Measurements from ENCODE around the gene LRRC47. TPM values are rescaled to one million over a fixed set of nuclear protein-coding genes. Genes with fewer than 3 reads are reported as not detected.
A peak's percentile ranks its signal among the peaks of the same experiment; 100 is the strongest.

The LRRC47 gene
- total and polyA plus RNA-seq, 2 of the 13 experiments (the other 11 are each of a cell fraction or from before 2014, with no cell fraction given) = 18.3 to 52.5 TPM

GRCh38 chr1:3772027-3772714 is 24.1 kb downstream of the LRRC47 start (continued):
- TF ChIP-seq ZBTB49 (CRISPR knock-in tag; IDR thresholded peaks at IDR 0.05; ENCODE audit: borderline replicate concordance) (no peak), WIZ (CRISPR knock-in tag; IDR thresholded peaks at IDR 0.05) (no peak), TRIM22 (IDR thresholded peaks at IDR 0.05) (no peak), ADNP (CRISPR knock-in tag; IDR thresholded peaks at IDR 0.05) (no peak), ZNF580 (CRISPR knock-in tag; IDR thresholded peaks at IDR 0.05; ENCODE audit: borderline replicate concordance, low read depth) (no peak), RNF219 (CRISPR knock-in tag; IDR thresholded peaks at IDR 0.05) (no peak), MXD3 (CRISPR knock-in tag; IDR thresholded peaks at IDR 0.05) (peak; percentile 89), RARA (CRISPR knock-in tag; IDR thresholded peaks at IDR 0.05) (no peak; the same call in 1 of the 2 replicates), BCL6 (CRISPR knock-in tag; IDR thresholded peaks at IDR 0.05) (0 out of 2 replicates have a peak, but pooled peaks have one; percentile 12), NFE2L1 (CRISPR knock-in tag; IDR thresholded peaks at IDR 0.05; ENCODE audit: borderline replicate concordance) (0 out of 2 replicates have a peak, but pooled peaks have one; percentile 48), RBAK (CRISPR knock-in tag; IDR thresholded peaks at IDR 0.05) (no peak), RBFOX2 (IDR thresholded peaks at IDR 0.05; ENCODE audit: low read depth, low read length) (peak; percentile 88), ZNF558 (CRISPR knock-in tag; IDR thresholded peaks at IDR 0.05; ENCODE audit: borderline replicate concordance) (no peak), AKNA (CRISPR knock-in tag; IDR thresholded peaks at IDR 0.05; ENCODE audit: borderline replicate concordance) (no peak)
- TF ChIP-seq, protein P1, sequence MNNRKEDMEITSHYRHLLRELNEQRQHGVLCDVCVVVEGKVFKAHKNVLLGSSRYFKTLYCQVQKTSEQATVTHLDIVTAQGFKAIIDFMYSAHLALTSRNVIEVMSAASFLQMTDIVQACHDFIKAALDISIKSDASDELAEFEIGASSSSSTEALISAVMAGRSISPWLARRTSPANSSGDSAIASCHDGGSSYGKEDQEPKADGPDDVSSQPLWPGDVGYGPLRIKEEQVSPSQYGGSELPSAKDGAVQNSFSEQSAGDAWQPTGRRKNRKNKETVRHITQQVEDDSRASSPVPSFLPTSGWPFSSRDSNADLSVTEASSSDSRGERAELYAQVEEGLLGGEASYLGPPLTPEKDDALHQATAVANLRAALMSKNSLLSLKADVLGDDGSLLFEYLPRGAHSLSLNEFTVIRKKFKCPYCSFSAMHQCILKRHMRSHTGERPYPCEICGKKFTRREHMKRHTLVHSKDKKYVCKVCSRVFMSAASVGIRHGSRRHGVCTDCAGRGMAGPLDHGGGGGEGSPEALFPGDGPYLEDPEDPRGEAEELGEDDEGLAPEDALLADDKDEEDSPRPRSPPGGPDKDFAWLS (CRISPR knock-in tag; IDR thresholded peaks at IDR 0.05; ENCODE audit: borderline replicate concordance) = no peak; the same call in 1 of the 2 replicates
